ENCODE data around the gene KLHL35.

DNA sequence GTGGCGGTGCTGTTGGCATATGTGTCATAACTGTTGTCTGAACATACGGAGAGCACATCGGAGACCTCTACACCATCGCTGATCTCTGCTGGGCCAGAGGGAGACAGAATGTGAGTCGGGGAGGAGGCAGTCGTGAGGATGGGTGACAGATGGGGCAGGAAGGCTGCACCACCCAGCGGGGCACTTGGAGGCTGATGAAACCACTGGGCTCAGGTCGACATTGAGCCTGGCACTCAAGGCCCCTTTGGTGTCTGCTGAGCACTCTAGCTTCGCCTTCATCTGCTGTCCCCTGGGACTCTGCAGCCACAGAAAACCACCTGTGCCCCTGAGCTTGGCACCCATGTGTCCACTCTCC lies 2.5 kb upstream of the KLHL35 start:
- TF ChIP-seq, protein P1, sequence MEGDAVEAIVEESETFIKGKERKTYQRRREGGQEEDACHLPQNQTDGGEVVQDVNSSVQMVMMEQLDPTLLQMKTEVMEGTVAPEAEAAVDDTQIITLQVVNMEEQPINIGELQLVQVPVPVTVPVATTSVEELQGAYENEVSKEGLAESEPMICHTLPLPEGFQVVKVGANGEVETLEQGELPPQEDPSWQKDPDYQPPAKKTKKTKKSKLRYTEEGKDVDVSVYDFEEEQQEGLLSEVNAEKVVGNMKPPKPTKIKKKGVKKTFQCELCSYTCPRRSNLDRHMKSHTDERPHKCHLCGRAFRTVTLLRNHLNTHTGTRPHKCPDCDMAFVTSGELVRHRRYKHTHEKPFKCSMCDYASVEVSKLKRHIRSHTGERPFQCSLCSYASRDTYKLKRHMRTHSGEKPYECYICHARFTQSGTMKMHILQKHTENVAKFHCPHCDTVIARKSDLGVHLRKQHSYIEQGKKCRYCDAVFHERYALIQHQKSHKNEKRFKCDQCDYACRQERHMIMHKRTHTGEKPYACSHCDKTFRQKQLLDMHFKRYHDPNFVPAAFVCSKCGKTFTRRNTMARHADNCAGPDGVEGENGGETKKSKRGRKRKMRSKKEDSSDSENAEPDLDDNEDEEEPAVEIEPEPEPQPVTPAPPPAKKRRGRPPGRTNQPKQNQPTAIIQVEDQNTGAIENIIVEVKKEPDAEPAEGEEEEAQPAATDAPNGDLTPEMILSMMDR (conservative IDR thresholded peaks at IDR 0.05; ENCODE audit: low read depth in 2 of 2), result no peak
- no peak for TF ChIP-seq REST (IDR thresholded peaks at IDR 0.05; ENCODE audit: unreplicated experiment)

Measured in GM23338 (cell line).